GM11168 (cell line): Measurements from ENCODE around the gene HS6ST2.

Source experiments
- in situ Hi-C: fragments of 300-500 bp; cut with MboI; formaldehyde crosslinking; loops from one replicate; pipeline ENCODE4 v1.12.0; 2022; ENCODE audit warnings: low sequenced_read_pairs; ENCODE audit not compliant: unreplicated experiment

HS6ST2 gene

GRCh38 chrX:132809581-132809980 lies 148.8 kb downstream of the HS6ST2 start:
- in situ Hi-C loops: no loop called here

- in situ Hi-C loops: no loop called here
These were observed 150.9 kb downstream of the HS6ST2 start for GRCh38 chrX:132807411-132808030.

GRCh38 chrX:132802033-132802432 lies 156.4 kb downstream of the HS6ST2 start:
- in situ Hi-C loops: no loop called here

GRCh38 chrX:132795181-132795580 lies 163.2 kb downstream of the HS6ST2 start:
- in situ Hi-C loops: no loop called here

GRCh38 chrX:132791714-132792113 lies 166.7 kb downstream of the HS6ST2 start:
- in situ Hi-C loops: no loop called here

GRCh38 chrX:132790329-132790728 lies 168.1 kb downstream of the HS6ST2 start:
- in situ Hi-C loops: no loop called here

GRCh38 chrX:132786217-132786616 lies 172.2 kb downstream of the HS6ST2 start:
- in situ Hi-C loops: no loop called here

- in situ Hi-C loops: no loop called here
These were observed 179.5 kb downstream of the HS6ST2 start for GRCh38 chrX:132778917-132779316.

- in situ Hi-C loops: no loop called here
These were observed 181.8 kb downstream of the HS6ST2 start for GRCh38 chrX:132776486-132777210.

- in situ Hi-C loops: no loop called here
These were observed 183.1 kb downstream of the HS6ST2 start for GRCh38 chrX:132775263-132775823.

- in situ Hi-C loops: no loop called here
These were observed 184.3 kb downstream of the HS6ST2 start for GRCh38 chrX:132774010-132774714.

- in situ Hi-C loops: no loop called here
These were observed 188.8 kb downstream of the HS6ST2 start for GRCh38 chrX:132769609-132770008.

- in situ Hi-C loops: no loop called here
These were observed 192.0 kb downstream of the HS6ST2 start for GRCh38 chrX:132766452-132766851.

- in situ Hi-C loops: no loop called here
These were observed 194.9 kb downstream of the HS6ST2 start for GRCh38 chrX:132763528-132763927.

- in situ Hi-C loops: no loop called here
These were observed 199.7 kb downstream of the HS6ST2 start for GRCh38 chrX:132758759-132759158.

- in situ Hi-C loops: no loop called here
These were observed 201.3 kb downstream of the HS6ST2 start for GRCh38 chrX:132757066-132757623.

GRCh38 chrX:132756439-132756838 lies 202.0 kb downstream of the HS6ST2 start:
- in situ Hi-C loops: no loop called here

GRCh38 chrX:132751063-132751690 lies 207.3 kb downstream of the HS6ST2 start:
- in situ Hi-C loops: no loop called here

GRCh38 chrX:132750331-132751062 lies 207.9 kb downstream of the HS6ST2 start:
- in situ Hi-C loops: no loop called here

- in situ Hi-C loops: no loop called here
These were observed 209.0 kb downstream of the HS6ST2 start for GRCh38 chrX:132749406-132749805.
